Mucosa of stomach (tissue), 1 donor: Measurements from ENCODE around the gene SCART1.

ENCODE experiments used
- H3K27me3 ChIP-seq: one replicate; pipeline ENCODE4 v1.7.0; 2013; ENCODE audit warnings: mild to moderate bottlenecking, low read length; ENCODE audit not compliant: control insufficient read depth, insufficient read depth
- H3K36me3 ChIP-seq: one replicate; pipeline ENCODE4 v1.7.0; 2013; ENCODE audit warnings: low read length; ENCODE audit not compliant: control insufficient read depth, insufficient read depth
- H3K4me1 ChIP-seq: one replicate; pipeline ENCODE4 v1.7.0; 2013; ENCODE audit warnings: mild to moderate bottlenecking, low read length; ENCODE audit not compliant: control insufficient read depth, insufficient read depth
- H3K4me3 ChIP-seq: one replicate; pipeline ENCODE4 v1.7.0; 2013; ENCODE audit warnings: low read length
- H3K9ac ChIP-seq: one replicate; pipeline ENCODE4 v1.7.0; 2013; ENCODE audit warnings: mild to moderate bottlenecking, low read length, moderate library complexity
- H3K9me3 ChIP-seq: one replicate; pipeline ENCODE4 v1.7.0; 2013; ENCODE audit warnings: mild to moderate bottlenecking, low read length, moderate library complexity; ENCODE audit not compliant: control insufficient read depth
- donor health status: Pancreatic carcinoma.

SCART1 gene

DNA sequence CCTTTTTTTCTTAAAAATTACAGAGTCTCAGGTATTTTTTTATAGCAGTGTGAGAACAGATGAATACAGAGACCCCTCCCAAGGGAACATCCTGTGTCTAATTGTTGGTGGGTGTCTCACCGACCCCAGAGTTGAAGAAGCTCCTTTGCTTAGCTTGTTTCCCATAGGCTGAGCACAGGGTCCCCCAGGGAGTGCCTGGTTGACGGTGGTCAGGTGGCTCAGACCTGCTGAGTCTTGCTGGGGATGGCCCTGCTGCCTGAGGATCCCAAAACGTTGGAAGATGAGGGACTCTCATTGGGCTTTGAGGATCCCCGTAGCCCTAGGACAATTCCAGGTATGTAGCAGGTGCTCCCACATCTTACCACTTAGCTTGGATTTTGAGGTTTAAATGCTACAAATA lies 19.5 kb downstream of the SCART1 start:
- no peak overlapping the region for H3K4me3 ChIP-seq
- no peaks in the 10 kb centered on the region for H3K9me3 ChIP-seq
- no peaks in the 10 kb centered on the region for H3K36me3 ChIP-seq
- H3K9ac ChIP-seq = no peak overlapping the region
- H3K4me1 ChIP-seq = no peaks in the 10 kb centered on the region
- no peaks in the 10 kb centered on the region for H3K27me3 ChIP-seq

GRCh38 chr10:133474027-133474426 lies 20.3 kb downstream of the SCART1 start:
- Histone ChIP-seq H3K9ac (no peak overlapping the region), H3K4me1 (no peaks in the 10 kb centered on the region), H3K9me3 (no peaks in the 10 kb centered on the region), H3K27me3 (no peaks in the 10 kb centered on the region), H3K4me3 (no peak overlapping the region), H3K36me3 (no peaks in the 10 kb centered on the region)

DNA sequence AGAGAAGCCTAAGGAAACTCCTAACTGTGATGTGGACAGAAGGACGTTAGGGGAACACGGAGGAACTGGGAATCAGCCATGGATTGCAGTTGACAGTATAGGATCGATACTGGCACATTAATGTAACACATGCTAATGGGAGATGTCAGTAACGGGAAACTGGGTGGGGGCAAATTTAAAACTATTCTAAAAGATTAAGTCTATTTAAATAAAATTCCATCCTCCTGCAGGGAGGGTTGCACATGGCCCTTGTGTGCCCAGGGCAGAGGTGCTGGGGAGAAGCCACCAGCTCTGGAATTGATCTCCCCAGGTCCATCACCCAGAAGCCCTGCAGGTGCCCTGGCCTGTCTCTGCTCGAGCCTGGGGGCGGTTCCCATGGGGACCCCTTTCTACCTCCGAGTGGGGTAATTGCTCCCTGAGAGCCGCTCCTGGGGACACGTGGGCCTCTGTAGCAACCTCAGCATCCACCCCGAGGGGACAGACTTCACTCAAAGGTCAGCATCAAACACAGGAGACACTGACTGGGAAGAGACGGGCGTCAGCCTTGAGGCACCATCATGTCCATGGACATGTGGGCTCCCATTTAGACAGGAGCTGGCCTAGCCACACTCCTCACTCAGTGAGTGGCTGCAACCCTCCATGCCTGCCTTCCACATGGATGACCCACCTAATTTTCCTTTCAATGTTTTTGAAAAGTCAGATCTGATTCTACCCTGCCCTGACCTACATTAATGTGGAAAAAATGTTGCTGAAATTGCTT lies 21.1 kb downstream of the SCART1 start:
- H3K36me3 ChIP-seq = no peaks in the 10 kb centered on the region
- no peak overlapping the region for H3K4me3 ChIP-seq
- H3K4me1 ChIP-seq = no peaks in the 10 kb centered on the region
- H3K27me3 ChIP-seq = no peaks in the 10 kb centered on the region
- H3K9me3 ChIP-seq = no peaks in the 10 kb centered on the region
- no peak overlapping the region for H3K9ac ChIP-seq

DNA sequence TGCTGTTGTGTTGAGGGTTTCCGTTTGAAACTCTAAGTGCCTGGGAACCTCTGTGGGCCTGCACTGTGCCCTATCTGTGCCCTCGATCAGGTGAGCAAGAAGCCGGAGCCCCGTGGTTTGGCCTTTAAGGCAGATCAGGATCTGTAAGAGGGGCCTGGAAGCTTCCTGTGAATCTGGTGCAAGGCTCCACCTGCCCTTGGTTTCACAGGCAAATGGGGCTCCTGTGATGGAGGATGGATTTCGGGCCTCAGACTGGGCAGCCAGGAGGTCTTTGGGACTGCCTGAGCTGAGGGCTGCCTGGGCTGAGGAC lies 21.6 kb downstream of the SCART1 start:
- Histone ChIP-seq H3K9ac (no peak overlapping the region), H3K9me3 (no peaks in the 10 kb centered on the region), H3K4me1 (no peaks in the 10 kb centered on the region), H3K27me3 (no peaks in the 10 kb centered on the region), H3K4me3 (no peak overlapping the region), H3K36me3 (no peaks in the 10 kb centered on the region)

DNA sequence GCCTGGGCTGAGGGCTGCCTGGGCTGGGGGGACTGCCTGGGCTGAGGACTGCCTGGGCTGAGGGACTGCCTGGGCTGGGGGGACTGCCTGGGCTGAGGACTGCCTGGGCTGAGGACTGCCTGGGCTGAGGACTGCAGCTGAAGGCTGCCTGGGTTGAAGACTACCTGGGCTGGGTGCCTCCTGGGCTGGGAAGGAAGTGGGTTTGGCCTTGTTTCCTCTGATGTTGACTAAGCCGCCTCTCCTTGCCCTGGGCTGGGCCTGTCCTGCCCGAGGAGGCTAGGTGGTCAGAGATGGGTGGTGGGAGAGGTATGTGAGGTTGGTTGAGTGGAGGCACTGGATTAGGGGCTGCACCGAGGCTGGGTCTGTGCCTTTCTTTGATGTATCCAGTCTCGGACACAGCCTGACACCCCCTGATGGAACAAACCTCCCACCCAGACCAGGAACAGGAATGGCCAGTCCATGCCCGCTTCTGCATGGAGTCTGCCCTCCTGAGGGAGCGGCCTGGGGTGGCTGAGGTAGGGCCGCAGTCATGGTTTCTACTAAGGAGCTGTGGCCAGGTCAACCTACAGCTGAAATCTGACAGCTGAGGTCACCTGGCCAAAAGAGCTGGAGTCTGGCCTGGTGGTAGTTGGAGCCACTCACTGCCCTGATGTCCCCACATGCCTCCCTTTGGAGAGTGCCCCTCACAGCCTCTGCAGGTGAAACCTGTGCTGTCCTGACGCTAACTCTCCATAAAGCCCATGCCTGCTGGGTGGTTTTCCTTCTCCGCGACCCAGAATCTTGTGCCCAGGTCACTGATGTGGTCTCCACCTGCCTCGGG lies 22.3 kb downstream of the SCART1 start:
- Histone ChIP-seq H3K9ac (no peak overlapping the region), H3K27me3 (no peaks in the 10 kb centered on the region), H3K36me3 (no peaks in the 10 kb centered on the region), H3K4me3 (no peak overlapping the region), H3K4me1 (no peaks in the 10 kb centered on the region), H3K9me3 (no peaks in the 10 kb centered on the region)

GRCh38 chr10:133476641-133476990 lies 22.9 kb downstream of the SCART1 start:
- Histone ChIP-seq H3K36me3 (no peaks in the 10 kb centered on the region), H3K27me3 (no peaks in the 10 kb centered on the region), H3K4me3 (no peak overlapping the region), H3K9me3 (no peaks in the 10 kb centered on the region), H3K4me1 (no peaks in the 10 kb centered on the region), H3K9ac (no peak overlapping the region)

- no peaks in the 10 kb centered on the region for H3K9me3 ChIP-seq
- H3K9ac ChIP-seq = no peak overlapping the region
- H3K36me3 ChIP-seq = no peaks in the 10 kb centered on the region
- H3K4me3 ChIP-seq = no peak overlapping the region
- no peaks in the 10 kb centered on the region for H3K27me3 ChIP-seq
- H3K4me1 ChIP-seq = no peaks in the 10 kb centered on the region
Measured at GRCh38 chr10:133481086-133481643, 27.4 kb downstream of the SCART1 start.

DNA sequence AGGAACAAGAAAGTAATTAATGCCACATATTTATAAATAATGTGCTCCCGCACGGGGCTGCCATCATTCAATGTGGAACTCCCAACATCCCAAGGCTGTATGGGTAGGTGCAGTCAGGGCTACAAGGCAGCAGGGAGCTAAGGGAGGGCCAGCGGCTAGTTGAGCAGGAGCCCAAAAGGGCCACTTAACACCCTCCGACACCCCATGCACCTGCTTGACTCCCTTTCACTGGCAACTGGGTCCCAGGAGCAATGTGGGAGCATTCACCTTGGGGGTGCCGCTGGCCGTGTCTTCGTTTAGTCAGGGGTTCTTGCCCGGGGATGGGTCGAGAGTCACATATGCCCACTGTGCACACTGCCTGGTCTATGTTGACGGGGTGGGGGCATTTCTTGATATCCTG lies 27.9 kb downstream of the SCART1 start:
- H3K4me1 ChIP-seq = no peaks in the 10 kb centered on the region
- H3K9ac ChIP-seq = no peak overlapping the region
- no peak overlapping the region for H3K4me3 ChIP-seq
- H3K36me3 ChIP-seq = no peaks in the 10 kb centered on the region
- H3K9me3 ChIP-seq = no peaks in the 10 kb centered on the region
- H3K27me3 ChIP-seq = no peaks in the 10 kb centered on the region

DNA sequence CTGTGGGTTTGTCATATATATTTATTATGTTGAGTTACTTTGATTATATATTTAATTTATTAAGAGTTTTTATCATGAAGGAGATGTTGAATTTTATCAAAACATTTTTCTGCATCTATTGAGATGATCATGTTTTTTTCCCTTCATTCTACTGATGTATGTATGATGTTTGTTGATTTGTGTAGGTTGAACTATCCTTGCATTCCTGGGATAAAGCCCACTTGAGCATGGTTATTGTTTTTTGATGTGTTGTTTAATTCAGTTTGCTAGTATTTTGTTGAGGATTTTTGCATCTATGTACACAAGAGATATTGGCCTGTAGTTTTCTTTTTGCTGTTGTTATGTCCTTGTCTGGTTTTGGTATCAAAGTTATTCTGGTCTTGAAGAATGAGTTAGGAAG lies 31.1 kb downstream of the SCART1 start:
- Histone ChIP-seq H3K4me3 (no peak overlapping the region), H3K4me1 (no peaks in the 10 kb centered on the region), H3K27me3 (no peaks in the 10 kb centered on the region), H3K9ac (no peak overlapping the region), H3K36me3 (no peaks in the 10 kb centered on the region), H3K9me3 (no peaks in the 10 kb centered on the region)

GRCh38 chr10:133487085-133487484 lies 33.3 kb downstream of the SCART1 start:
- no peaks in the 10 kb centered on the region for H3K9me3 ChIP-seq
- no peaks in the 10 kb centered on the region for H3K27me3 ChIP-seq
- no peaks in the 10 kb centered on the region for H3K36me3 ChIP-seq
- H3K4me1 ChIP-seq = no peaks in the 10 kb centered on the region
- H3K9ac ChIP-seq = no peak overlapping the region
- no peak overlapping the region for H3K4me3 ChIP-seq

- no peaks in the 10 kb centered on the region for H3K4me1 ChIP-seq
- H3K4me3 ChIP-seq = no peak overlapping the region
- H3K36me3 ChIP-seq = no peaks in the 10 kb centered on the region
- H3K9me3 ChIP-seq = no peaks in the 10 kb centered on the region
- H3K27me3 ChIP-seq = no peaks in the 10 kb centered on the region
- H3K9ac ChIP-seq = no peak overlapping the region
Measured at GRCh38 chr10:133488354-133488753, 34.6 kb downstream of the SCART1 start.

- H3K4me1 ChIP-seq = no peaks in the 10 kb centered on the region
- no peaks in the 10 kb centered on the region for H3K9me3 ChIP-seq
- no peak overlapping the region for H3K4me3 ChIP-seq
- H3K36me3 ChIP-seq = no peaks in the 10 kb centered on the region
- no peaks in the 10 kb centered on the region for H3K27me3 ChIP-seq
- H3K9ac ChIP-seq = no peak overlapping the region
Measured at GRCh38 chr10:133489816-133490588, 36.3 kb downstream of the SCART1 start.
